K562 (cell line): ENCODE measurements around the gene GRK3. TPM values are rescaled to one million over a fixed set of nuclear protein-coding genes. Genes with fewer than 3 reads are reported as not detected.

Source experiments
- ATAC-seq: fragments of 200-7000 bp; cut with Tn5 transposase; 3 replicates; pipeline ENCODE4 v1.9.1; 2020; ENCODE audit warnings: moderate library complexity
- BruUV-seq: library from RNA; stranded (reverse); fragments of 400-500 nt; replicated peaks from 2 replicates; lab custom pipeline; 2021; lab: Mats Ljungman, UMichigan
- CTCF ChIA-PET: fragments of 300-600 bp; formaldehyde crosslinking; extraction: SDS; loops from one replicate; lab custom pipeline; 2021; ENCODE audit warnings: low intra/inter-chr PET ratio; lab: Yijun Ruan, JAX
- POLR2A ChIA-PET: fragments of 300-600, 350-650 bp; sonication (Branson Sonifier 250); formaldehyde crosslinking; extraction: SDS; loops from one replicate; lab custom pipeline; 2021; ENCODE audit warnings: antibody characterized with exemption, inconsistent platforms; lab: Yijun Ruan, JAX
- DNase-seq, 4 experiments: peaks; one replicate each; pipeline versions ENCODE4 v3.0.0 to v3.0.0-alpha.2; 2011 to 2018; ENCODE audit warnings: low spot score in 3 of 4, mixed read lengths in 3 of 4; ENCODE audit errors: extremely low read depth in 1 of 4
- FAIRE-seq: peaks from 2 replicates; lab custom pipeline; 2011; peaks lifted over from hg19 to GRCh38; lab: Jason Lieb, UNC
- H2AFZ ChIP-seq: 2 replicates; pipeline ENCODE4 v1.6.0; 2011; ENCODE audit warnings: low read depth, low read length, control low read depth, inconsistent platforms
- H3K27ac ChIP-seq: fragments of 200-600 bp; 3 replicates; pipeline ENCODE4 v1.8.0; 2011; ENCODE audit warnings: low read depth, mild to moderate bottlenecking, control low read depth, inconsistent platforms, low read length, moderate library complexity, mixed read lengths; ENCODE audit errors: extremely low read depth
- H3K27me3 ChIP-seq, 2 experiments: fragments of 300-600 bp in 1 of 2; 2 replicates in 1 of 2; 3 replicates in 1 of 2; pipeline versions ENCODE4 v1.6.0 to v1.8.0; 2011; ENCODE audit warnings: inconsistent platforms in 2 of 2, low read length in 2 of 2, mild to moderate bottlenecking in 1 of 2, mixed read lengths in 1 of 2, moderate library complexity in 1 of 2; ENCODE audit not compliant: control insufficient read depth in 2 of 2, insufficient read depth in 2 of 2
- H3K36me3 ChIP-seq: fragments of 300-600 bp; 3 replicates; pipeline ENCODE4 v1.8.0; 2011; ENCODE audit warnings: mild to moderate bottlenecking, low read length, inconsistent platforms; ENCODE audit not compliant: control insufficient read depth, insufficient read depth
- H3K4me1 ChIP-seq, 2 experiments: fragments of 200-600 bp in 1 of 2; replicated peaks in 1 of 2; 2 replicates in 1 of 2; 3 replicates in 1 of 2; pipeline versions ENCODE4 v1.5.1 to v1.8.0; 2011; ENCODE audit warnings: inconsistent platforms in 2 of 2, low read length in 2 of 2, mild to moderate bottlenecking in 1 of 2, mixed read lengths in 1 of 2, moderate library complexity in 1 of 2; ENCODE audit not compliant: control insufficient read depth in 2 of 2, insufficient read depth in 2 of 2
- H3K4me2 ChIP-seq: 2 replicates; pipeline ENCODE4 v1.6.1; 2011; ENCODE audit warnings: low read length, control low read depth, inconsistent platforms, mixed read lengths; ENCODE audit not compliant: insufficient read depth
- H3K4me3 ChIP-seq: fragments of 200-600 bp; sonication (generic), shearing (Covaris generic); 2 replicates; pipeline ENCODE4 v1.5.1; 2016; ENCODE audit warnings: control low read depth, inconsistent platforms
- H3K79me2 ChIP-seq: fragments of 200-600 bp; 3 replicates; pipeline ENCODE4 v1.8.0; 2011; ENCODE audit warnings: low read length, inconsistent platforms; ENCODE audit not compliant: control insufficient read depth, insufficient read depth
- H3K9ac ChIP-seq, 2 experiments: 2 replicates each; pipeline versions ENCODE4 v1.6.0 to v1.6.1; 2011; ENCODE audit warnings: low read depth in 2 of 2, low read length in 2 of 2, control low read depth in 1 of 2, inconsistent platforms in 1 of 2, mild to moderate bottlenecking in 1 of 2, mixed read lengths in 1 of 2; ENCODE audit not compliant: insufficient read depth in 1 of 2
- H3K9me1 ChIP-seq: one replicate; pipeline ENCODE4 v1.6.0; 2011; ENCODE audit warnings: inconsistent platforms, mild to moderate bottlenecking, low read length, moderate library complexity; ENCODE audit not compliant: control insufficient read depth, insufficient read depth
- H3K9me3 ChIP-seq: replicated peaks from 2 replicates; pipeline ENCODE4 v1.5.1; 2011; ENCODE audit warnings: low read depth, low read length, inconsistent platforms; ENCODE audit not compliant: control insufficient read depth, insufficient read depth
- H4K20me1 ChIP-seq: replicated peaks from 2 replicates; pipeline ENCODE4 v1.6.1; 2011; ENCODE audit warnings: low read length, inconsistent platforms, mixed read lengths; ENCODE audit not compliant: control insufficient read depth, insufficient read depth
- ATF1 ChIP-seq, 2 experiments: fragments of 450-650 bp in 1 of 2; IDR thresholded peaks; 2 replicates each; pipeline ENCODE4 v1.6.1; 2016; ENCODE audit warnings: missing compliant biosample characterization in 1 of 2, missing genetic modification characterization in 1 of 2
- CBX8 ChIP-seq: fragments of 200-600 bp; sonication (generic); IDR thresholded peaks from 2 replicates; pipeline ENCODE4 v1.6.1; 2012; ENCODE audit warnings: borderline replicate concordance, mixed run types, low read depth, mild to moderate bottlenecking, moderate library complexity, mixed read lengths, low read length, control low read depth, inconsistent platforms; ENCODE audit not compliant: poor library complexity, severe bottlenecking; ENCODE audit errors: extremely low read depth
- FOXM1 ChIP-seq, 2 experiments: fragments of 450-650 bp in 1 of 2; sonication (generic) in 1 of 2; formaldehyde crosslinking in 1 of 2; IDR thresholded peaks; 2 replicates each; pipeline versions ENCODE4 v1.6.1 to v1.9.0; 2017 to 2022; ENCODE audit warnings: low read depth in 2 of 2, mild to moderate bottlenecking in 2 of 2, missing genetic modification reagents in 1 of 2, moderate library complexity in 1 of 2
- RAD51 ChIP-seq: fragments of 450-650 bp; IDR thresholded peaks from 2 replicates; pipeline ENCODE4 v1.7.1; 2016; ENCODE audit warnings: low read depth, mild to moderate bottlenecking, borderline replicate concordance
- ZNF717 ChIP-seq: fragments of 250-450 bp; sonication (Bioruptor Pico); IDR thresholded peaks from 2 replicates; pipeline ENCODE4 v1.5.0; 2021
- WGBS: fragments of 100-300 bp; shearing (Covaris generic); methylation state at CpG from one replicate; pipeline ENCODE4 v1.1.6; 2016; ENCODE audit warnings: low coverage, mixed read lengths; ENCODE audit not compliant: insufficient coverage; ENCODE audit errors: missing lambda C conversion rate; 5-methylcytosine and 5-hydroxymethylcytosine counted together
- in situ Hi-C: fragments of 300-500 bp; cut with MboI; formaldehyde crosslinking; loops from 4 replicates; pipeline ENCODE4 v1.15.0; 2018; ENCODE audit warnings: inconsistent platforms, mixed read lengths
- intact Hi-C: fragments of 100-400 bp; cut with micrococcal nuclease; formaldehyde crosslinking; loops from 2 replicates; pipeline ENCODE4 v1.14.2; 2022
- polyA plus RNA-seq, 8 experiments: library from polyadenylated mRNA; depleted of rRNA in 4 of 8; stranded (reverse) in 5 of 8; unstranded in 3 of 8; fragments of >200 nt; fragmentation: Nextera tagmentation in 2 of 8; fragmentation: Illumina TruSeq in 1 of 8; extraction: Ambion mirVana in 2 of 8; extraction: Trizol in 1 of 8; gene quantifications; 2 replicates each; pipeline versions ENCODE4 v1.2.1 to v1.2.3, GENCODE V29; 2011 to 2014; ENCODE audit warnings: inconsistent platforms in 1 of 8, missing spikeins in 1 of 8
- total RNA-seq, 7 experiments: library from RNA; depleted of rRNA in 6 of 7; stranded (reverse); fragments of >200 nt in 6 of 7; fragmentation: Illumina TruSeq in 2 of 7; extraction: Trizol in 2 of 7; gene quantifications; 2 replicates each; pipeline versions ENCODE4 v1.2.1 to v1.2.3, GENCODE V29; 2011 to 2021; ENCODE audit warnings: low replicate concordance in 1 of 7
- TF ChIP-seq, protein P1 (sequence below): sonication (generic); formaldehyde crosslinking; IDR thresholded peaks from 2 replicates; pipeline ENCODE4 v1.9.0; 2022; ENCODE audit warnings: mild to moderate bottlenecking, missing genetic modification reagents
- TF ChIP-seq, protein P2 (sequence below): sonication (generic); formaldehyde crosslinking; IDR thresholded peaks from 2 replicates; pipeline ENCODE4 v1.5.0; 2020; ENCODE audit warnings: missing genetic modification reagents

The GRK3 gene
- total and polyA plus RNA-seq, 9 of the 15 experiments (the other 6 are each of a cell fraction or from before 2014, with no cell fraction given): 1.4 to 7.6 (median 3.6) TPM

GRCh38 chr22:25540908-25541660, 23.4 kb upstream of the GRK3 start:
- no peaks in the 10 kb centered on the region for H3K79me2 ChIP-seq
- TF ChIP-seq, protein P1, sequence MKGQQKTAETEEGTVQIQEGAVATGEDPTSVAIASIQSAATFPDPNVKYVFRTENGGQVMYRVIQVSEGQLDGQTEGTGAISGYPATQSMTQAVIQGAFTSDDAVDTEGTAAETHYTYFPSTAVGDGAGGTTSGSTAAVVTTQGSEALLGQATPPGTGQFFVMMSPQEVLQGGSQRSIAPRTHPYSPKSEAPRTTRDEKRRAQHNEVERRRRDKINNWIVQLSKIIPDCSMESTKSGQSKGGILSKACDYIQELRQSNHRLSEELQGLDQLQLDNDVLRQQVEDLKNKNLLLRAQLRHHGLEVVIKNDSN (CRISPR knock-in tag): peak; percentile 60
- TF ChIP-seq CBX8 (no peak), RAD51 (peak; percentile 60; the same call in 1 of the 2 replicates), FOXM1 (IDR thresholded peaks at IDR 0.05; ENCODE audit: low read depth) (no peak), FOXM1 (CRISPR knock-in tag; IDR thresholded peaks at IDR 0.05; ENCODE audit: low read depth) (no peak), ZNF717 (CRISPR knock-in tag) (no peak), ATF1 (CRISPR knock-in tag; IDR thresholded peaks at IDR 0.05) (no peak), ATF1 (tag; IDR thresholded peaks at IDR 0.05) (no peak)
- TF ChIP-seq, protein P2, sequence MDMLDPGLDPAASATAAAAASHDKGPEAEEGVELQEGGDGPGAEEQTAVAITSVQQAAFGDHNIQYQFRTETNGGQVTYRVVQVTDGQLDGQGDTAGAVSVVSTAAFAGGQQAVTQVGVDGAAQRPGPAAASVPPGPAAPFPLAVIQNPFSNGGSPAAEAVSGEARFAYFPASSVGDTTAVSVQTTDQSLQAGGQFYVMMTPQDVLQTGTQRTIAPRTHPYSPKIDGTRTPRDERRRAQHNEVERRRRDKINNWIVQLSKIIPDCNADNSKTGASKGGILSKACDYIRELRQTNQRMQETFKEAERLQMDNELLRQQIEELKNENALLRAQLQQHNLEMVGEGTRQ (CRISPR knock-in tag): peak; percentile 73
- TF ChIP-seq, all 486 proteins: peak for 3
- in situ Hi-C loops: no loop called here
- ChIA-PET CTCF (no interaction called here), POLR2A (no interaction called here)
- no peak overlapping the region for H3K4me3 ChIP-seq
- no peaks in the 10 kb centered on the region for H3K36me3 ChIP-seq
- FAIRE-seq: no peak
- no TSS peak for BruUV-seq
- no peak for ATAC-seq
- intact Hi-C loops: loop anchor here (10.0 kb wide), 1 partner anchor 234 kb away; no protein-coding TSS in a partner anchor
- H4K20me1 ChIP-seq: no peaks in the 10 kb centered on the region; the same call in 1 of the 2 replicates
- H2AFZ ChIP-seq: no peak overlapping the region
- H3K27me3 ChIP-seq: peaks cover 0 to 4% of the 10 kb centered on the region in 2 experiments; a peak in 4 of 5 replicates
- DNase-seq: peak in 2 of 4 experiments; percentile 30 to 35
- H3K9ac ChIP-seq: no peak overlapping the region
- 2% methylated on average over 4 of the region's 4 CpGs for WGBS
- H3K9me1 ChIP-seq: no peaks in the 10 kb centered on the region
- no peak overlapping the region for H3K4me2 ChIP-seq
- no peak overlapping the region for H3K27ac ChIP-seq
- H3K4me1 ChIP-seq: peaks cover 5 to 9% of the 10 kb centered on the region in 2 experiments; a peak in 4 of 5 replicates
- H3K9me3 ChIP-seq: no peaks in the 10 kb centered on the region
